IPS-20b (cell line): Measurements from ENCODE around the gene C2orf80.
"Not testable (repeated sequence)": the region's sequence is repeated elsewhere in the genome, so short reads cannot be mapped to it uniquely, and the experiment has no call there.

Experiments
- H3K27ac ChIP-seq: one replicate; pipeline ENCODE4 v1.5.1; 2013; ENCODE audit warnings: low read length
- H3K27me3 ChIP-seq: 2 replicates; pipeline ENCODE4 v1.6.1; 2013; ENCODE audit warnings: mild to moderate bottlenecking, low read length, inconsistent platforms; ENCODE audit not compliant: insufficient read depth
- H3K36me3 ChIP-seq: 2 replicates; pipeline ENCODE4 v1.6.1; 2013; ENCODE audit warnings: low read depth, mild to moderate bottlenecking, inconsistent platforms, low read length, moderate library complexity; ENCODE audit not compliant: insufficient read depth
- H3K4me1 ChIP-seq: 2 replicates; pipeline ENCODE4 v1.6.1; 2013; ENCODE audit warnings: mild to moderate bottlenecking, control low read depth, inconsistent platforms, low read length, moderate library complexity; ENCODE audit not compliant: insufficient read depth
- H3K4me3 ChIP-seq: 2 replicates; pipeline ENCODE4 v1.5.1; 2013; ENCODE audit warnings: mild to moderate bottlenecking, low read length, inconsistent platforms
- H3K9ac ChIP-seq: 2 replicates; pipeline ENCODE4 v1.6.1; 2013; ENCODE audit warnings: low read depth, mild to moderate bottlenecking, inconsistent platforms, low read length, moderate library complexity
- H3K9me3 ChIP-seq: 2 replicates; pipeline ENCODE4 v1.6.1; 2013; ENCODE audit warnings: mild to moderate bottlenecking, low read depth, low read length, inconsistent platforms; ENCODE audit not compliant: insufficient read depth

The C2orf80 gene

GRCh38 chr2:208189810-208190503, at the start of gene C2orf80:
C2orf80 (minus strand) TSS chr2:208190030; CDS start chr2:208186986, 3,044 bp downstream.
- Histone ChIP-seq H3K27me3 (no peaks in the 10 kb centered on the region), H3K9me3 (no peaks in the 10 kb centered on the region), H3K4me3 (no peak within 1 kb of the TSS), H3K4me1 (peaks cover 23% of the 10 kb centered on the region; the same call in 1 of the 2 replicates), H3K9ac (peak within 1 kb of the TSS; percentile 34; the same call in 1 of the 2 replicates), H3K36me3 (no peaks in the 10 kb centered on the region), H3K27ac (no peak within 1 kb of the TSS)

DNA sequence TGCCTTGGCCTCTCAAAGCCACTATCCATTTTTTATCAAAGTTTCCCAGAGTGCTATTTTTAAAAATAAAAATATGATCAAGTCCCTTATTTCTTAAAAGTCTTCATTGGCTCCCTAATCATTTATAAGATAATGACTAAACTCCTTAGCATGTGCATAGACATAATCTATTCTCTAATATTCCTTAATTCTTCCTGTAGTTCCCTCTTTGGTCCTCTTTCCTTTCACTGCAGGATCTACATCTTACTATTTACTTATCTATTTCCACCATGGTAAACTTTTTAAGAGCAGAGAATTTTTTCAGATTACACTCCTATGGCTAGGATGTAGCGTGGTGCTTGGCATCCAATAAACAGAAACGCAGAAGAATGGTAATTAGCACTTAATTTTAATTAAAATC, 46.0 kb upstream of the C2orf80 start:
- no peak overlapping the region for H3K4me3 ChIP-seq
- no peak overlapping the region for H3K27ac ChIP-seq
- peaks cover 51% of the 10 kb centered on the region for H3K36me3 ChIP-seq
- H3K9me3 ChIP-seq = peaks cover 7% of the 10 kb centered on the region
- H3K9ac ChIP-seq = no peak overlapping the region
- no peaks in the 10 kb centered on the region for H3K4me1 ChIP-seq
- no peaks in the 10 kb centered on the region for H3K27me3 ChIP-seq

- Histone ChIP-seq H3K4me3 (no peak overlapping the region), H3K4me1 (no peaks in the 10 kb centered on the region), H3K9me3 (peaks cover 7% of the 10 kb centered on the region), H3K36me3 (peaks cover 42% of the 10 kb centered on the region), H3K9ac (no peak overlapping the region), H3K27ac (no peak overlapping the region), H3K27me3 (no peaks in the 10 kb centered on the region)
These were observed 45.0 kb upstream of the C2orf80 start for GRCh38 chr2:208234786-208235185.

GRCh38 chr2:208228476-208228875, 38.6 kb upstream of the C2orf80 start:
- Histone ChIP-seq H3K9me3 (peaks cover 7% of the 10 kb centered on the region), H3K4me3 (no peak overlapping the region), H3K4me1 (no peaks in the 10 kb centered on the region), H3K27me3 (no peaks in the 10 kb centered on the region), H3K27ac (no peak overlapping the region), H3K9ac (no peak overlapping the region), H3K36me3 (no peaks in the 10 kb centered on the region)

- Histone ChIP-seq H3K4me1 (no peaks in the 10 kb centered on the region), H3K4me3 (no peak overlapping the region), H3K27me3 (no peaks in the 10 kb centered on the region), H3K36me3 (no peaks in the 10 kb centered on the region), H3K9ac (no peak overlapping the region), H3K9me3 (peaks cover 7% of the 10 kb centered on the region), H3K27ac (no peak overlapping the region)
These were observed 37.9 kb upstream of the C2orf80 start for GRCh38 chr2:208227581-208228232.

GRCh38 chr2:208224802-208225201, 35.0 kb upstream of the C2orf80 start:
- no peaks in the 10 kb centered on the region for H3K36me3 ChIP-seq
- no peaks in the 10 kb centered on the region for H3K4me1 ChIP-seq
- H3K4me3 ChIP-seq = no peak overlapping the region
- H3K9me3 ChIP-seq = no peaks in the 10 kb centered on the region; the same call in 1 of the 2 replicates
- no peak overlapping the region for H3K27ac ChIP-seq
- no peak overlapping the region for H3K9ac ChIP-seq
- H3K27me3 ChIP-seq = no peaks in the 10 kb centered on the region

DNA sequence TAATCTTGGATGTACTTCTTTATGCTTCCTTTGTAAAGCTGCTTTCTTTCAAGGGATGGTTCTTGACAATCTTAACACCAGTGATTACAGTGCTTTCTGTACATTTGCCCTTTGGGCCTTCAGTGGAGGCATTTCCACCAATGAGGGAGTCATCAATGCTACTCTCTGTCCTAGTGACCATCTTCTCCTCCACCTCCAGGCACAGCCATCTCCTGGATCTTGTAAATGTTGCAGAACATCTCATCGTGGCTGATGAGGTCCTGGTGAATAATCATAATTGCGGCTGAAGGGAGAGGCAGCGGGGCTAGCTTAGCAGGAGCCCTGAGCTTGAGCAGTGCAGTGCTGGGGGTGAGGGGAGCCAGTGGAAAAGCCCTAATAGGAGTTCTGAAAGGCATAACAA, 32.5 kb upstream of the C2orf80 start:
- Histone ChIP-seq H3K36me3 (no peaks in the 10 kb centered on the region), H3K9ac (no peak overlapping the region), H3K4me3 (no peak overlapping the region), H3K9me3 (no peaks in the 10 kb centered on the region; the same call in 1 of the 2 replicates), H3K27ac (no peak overlapping the region), H3K4me1 (no peaks in the 10 kb centered on the region), H3K27me3 (no peaks in the 10 kb centered on the region)

DNA sequence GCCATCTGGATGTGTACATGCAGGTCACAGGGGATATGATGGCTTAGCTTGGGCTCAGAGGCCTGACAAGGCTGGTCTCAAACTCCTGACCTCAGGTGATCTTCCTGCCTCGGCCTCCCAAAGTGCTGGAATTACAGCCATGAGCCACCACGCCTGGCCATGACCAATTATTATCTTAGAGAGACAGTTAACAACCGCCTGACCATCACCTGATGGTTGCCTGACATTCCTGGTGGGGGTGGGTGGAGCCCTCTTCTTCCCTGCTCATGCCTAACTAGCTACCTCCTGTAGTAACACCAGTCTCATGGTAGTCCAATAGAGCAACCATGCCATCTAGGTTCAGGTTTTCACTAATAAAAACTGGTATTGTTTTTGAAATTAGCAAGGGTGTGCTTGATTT, 32.0 kb upstream of the C2orf80 start:
- H3K9ac ChIP-seq, H3K36me3 ChIP-seq: not testable (repeated sequence)

GRCh38 chr2:208210688-208211451, 21.0 kb upstream of the C2orf80 start:
- Histone ChIP-seq H3K9me3 (no peaks in the 10 kb centered on the region), H3K9ac (no peak overlapping the region), H3K36me3 (no peaks in the 10 kb centered on the region), H3K27me3 (no peaks in the 10 kb centered on the region), H3K4me3 (no peak overlapping the region), H3K27ac (no peak overlapping the region), H3K4me1 (no peaks in the 10 kb centered on the region)

More for the DNA sequence above, 32.0 kb upstream of the C2orf80 start:
- H3K27me3 ChIP-seq, H3K4me3 ChIP-seq, H3K9me3 ChIP-seq, H3K27ac ChIP-seq, H3K4me1 ChIP-seq: not testable (repeated sequence)

DNA sequence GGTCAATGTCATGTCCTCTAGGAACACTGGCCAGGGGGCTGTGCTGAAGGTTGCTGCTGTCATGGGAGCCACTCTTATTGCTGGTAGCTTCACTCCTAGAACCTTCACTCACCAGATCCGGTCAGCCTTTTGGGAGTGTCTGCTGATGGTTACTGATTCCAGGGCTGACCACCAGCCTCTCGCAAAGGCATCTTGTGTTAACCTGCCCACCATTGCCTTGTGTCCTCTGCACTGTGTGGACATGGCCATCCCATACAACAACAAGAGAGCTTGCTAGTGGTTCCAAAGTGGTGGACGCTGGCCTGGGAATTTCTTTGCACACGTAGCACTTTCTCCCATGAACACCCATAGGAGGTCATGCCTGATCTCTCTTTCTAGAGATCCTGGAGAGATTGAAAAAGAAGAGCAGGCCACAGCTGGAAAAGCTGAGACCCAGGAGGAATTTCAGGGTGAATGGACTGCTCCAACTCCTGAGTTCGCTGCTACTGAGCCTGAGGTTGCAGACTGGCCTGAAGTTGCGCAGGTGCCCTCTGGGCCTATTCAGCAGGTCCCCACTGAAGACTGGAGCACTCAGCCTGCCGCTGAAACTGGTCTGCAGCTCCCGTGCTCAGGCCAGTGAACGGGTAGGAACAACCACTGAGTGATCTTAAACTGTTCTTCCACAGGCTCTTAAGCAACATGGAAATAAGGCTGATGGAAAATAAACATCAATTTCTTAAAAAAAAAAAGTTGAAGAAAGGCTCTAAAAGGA, 18.7 kb upstream of the C2orf80 start:
- Histone ChIP-seq H3K36me3 (no peaks in the 10 kb centered on the region), H3K9ac (no peak overlapping the region), H3K4me1 (no peaks in the 10 kb centered on the region), H3K27me3 (no peaks in the 10 kb centered on the region), H3K27ac (no peak overlapping the region), H3K9me3 (no peaks in the 10 kb centered on the region), H3K4me3 (no peak overlapping the region)

GRCh38 chr2:208207769-208208168, 17.9 kb upstream of the C2orf80 start:
- no peak overlapping the region for H3K4me3 ChIP-seq
- H3K9ac ChIP-seq = no peak overlapping the region
- no peaks in the 10 kb centered on the region for H3K9me3 ChIP-seq
- H3K27me3 ChIP-seq = no peaks in the 10 kb centered on the region
- no peak overlapping the region for H3K27ac ChIP-seq
- H3K4me1 ChIP-seq = no peaks in the 10 kb centered on the region
- no peaks in the 10 kb centered on the region for H3K36me3 ChIP-seq
